Stimulated activated naive CD8-positive, alpha-beta T cell treated with anti-CD3 and anti-CD28 coated beads, Interleukin-15, amount 100 ng/mL, for 72 hours (primary cell): Measurements from ENCODE around the gene B3GNT4.
"Not testable (repeated sequence)": the region's sequence is repeated elsewhere in the genome, so short reads cannot be mapped to it uniquely, and the experiment has no call there.

Experiments used
- ATAC-seq: fragments of 150-1000 bp; cut with Tn5 transposase; 2 replicates; pipeline ENCODE4 v1.10.0; 2021; ENCODE audit warnings: mild to moderate bottlenecking, moderate library complexity
- DNase-seq, 2 donors: peaks; one replicate each; pipeline ENCODE4 v3.0.0; 2021 to 2022
- H3K27ac Mint-ChIP-seq, 2 donors: one replicate each; pipeline ENCODE4 v1.8.0; 2022; ENCODE audit warnings: mild to moderate bottlenecking in 2 of 2, mixed read lengths in 2 of 2, moderate library complexity in 2 of 2
- H3K27me3 Mint-ChIP-seq: one replicate; pipeline ENCODE4 v1.8.0; 2022; ENCODE audit warnings: mixed read lengths
- H3K4me1 Mint-ChIP-seq: one replicate; pipeline ENCODE4 v1.8.0; 2022; ENCODE audit warnings: mild to moderate bottlenecking, mixed read lengths
- H3K4me3 Mint-ChIP-seq, 2 donors: one replicate each; pipeline ENCODE4 v1.8.0; 2022; ENCODE audit warnings: mild to moderate bottlenecking in 2 of 2, mixed read lengths in 2 of 2, moderate library complexity in 1 of 2
- H3K9me3 Mint-ChIP-seq, 2 donors: one replicate each; pipeline ENCODE4 v1.8.0; 2022; ENCODE audit warnings: mixed read lengths in 2 of 2

The B3GNT4 gene

DNA sequence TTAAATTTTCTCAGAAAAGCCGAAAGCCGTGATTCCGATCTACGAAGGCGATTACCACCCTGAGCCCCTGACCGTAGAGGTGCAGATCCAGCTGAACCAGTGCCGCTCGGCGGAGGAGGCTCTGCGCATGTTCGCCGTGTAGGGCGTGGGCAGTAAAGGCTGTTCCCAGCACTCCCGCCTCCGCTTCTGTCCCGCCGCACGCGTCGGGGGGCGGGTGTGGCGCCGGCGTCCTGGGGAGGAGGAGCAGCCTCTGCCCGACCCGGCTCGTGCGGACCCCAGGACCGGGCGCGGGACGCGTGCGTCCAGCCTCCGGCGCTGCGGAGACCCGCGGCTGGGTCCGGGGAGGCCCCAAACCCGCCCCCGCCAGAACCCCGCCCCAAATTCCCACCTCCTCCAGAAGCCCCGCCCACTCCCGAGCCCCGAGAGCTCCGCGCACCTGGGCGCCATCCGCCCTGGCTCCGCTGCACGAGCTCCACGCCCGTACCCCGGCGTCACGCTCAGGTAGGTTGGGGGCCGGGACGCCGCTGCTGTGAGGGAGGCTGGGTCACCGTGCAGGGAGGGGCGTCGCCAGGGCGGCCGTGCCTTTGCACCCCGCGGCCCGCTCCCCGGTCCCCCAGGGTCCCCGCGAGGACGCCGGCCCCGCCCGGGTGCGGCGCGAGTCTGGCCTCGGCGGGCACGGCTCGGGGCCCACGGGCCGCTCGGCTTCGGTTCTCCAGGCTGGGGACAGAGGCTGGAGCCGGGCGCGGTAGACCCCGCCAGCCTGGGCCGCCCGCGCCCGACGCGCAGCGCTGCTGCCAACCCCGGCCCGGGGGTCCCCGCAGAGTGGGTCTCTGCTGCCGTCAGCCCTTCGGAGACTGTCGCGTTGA is at the start of gene B3GNT4:
Gene B3GNT4, plus strand, starts transcription at position 409 of the 866 bp plus-strand sequence. CDS start 910 bp downstream, outside the sequence.
- DNase-seq, result peak; percentile 51
- ATAC-seq, result peak; percentile 76
- peak within 1 kb of the TSS in 1 of 2 donors; percentile 72 for H3K27ac Mint-ChIP-seq
- no peaks in the 10 kb centered on the region for H3K9me3 Mint-ChIP-seq
- peaks cover 28% of the 10 kb centered on the region for H3K4me1 Mint-ChIP-seq
- H3K4me3 Mint-ChIP-seq, result peak within 1 kb of the TSS; percentile 84 to 85
- H3K27me3 Mint-ChIP-seq, result peaks cover 54% of the 10 kb centered on the region

DNA sequence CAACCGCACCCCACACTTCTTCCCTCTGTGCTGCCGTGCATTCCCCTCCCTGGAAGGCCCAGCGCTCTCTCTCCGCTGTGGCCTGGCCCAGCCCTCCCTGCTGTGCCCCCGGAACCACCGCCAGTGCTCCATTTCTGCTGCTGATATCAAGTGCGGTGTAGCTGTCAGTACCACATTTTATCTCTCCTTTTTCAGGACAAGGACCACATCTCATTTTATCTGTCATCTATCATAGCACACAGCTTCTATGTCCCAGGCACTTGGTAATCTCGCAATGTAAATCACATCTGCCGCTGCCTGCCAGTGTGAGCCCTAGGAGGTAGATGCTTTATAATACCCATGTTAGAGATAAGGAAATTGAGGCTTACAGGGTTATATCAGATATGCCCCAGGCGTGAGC is 47.8 kb upstream of the B3GNT4 start:
- H3K9me3 Mint-ChIP-seq, result no peaks in the 10 kb centered on the region
- DNase-seq, result no peak
- no peaks in the 10 kb centered on the region for H3K4me1 Mint-ChIP-seq
- H3K27me3 Mint-ChIP-seq, result no peaks in the 10 kb centered on the region
- ATAC-seq, result no peak
- no peak overlapping the region for H3K4me3 Mint-ChIP-seq
- no peak overlapping the region for H3K27ac Mint-ChIP-seq

DNA sequence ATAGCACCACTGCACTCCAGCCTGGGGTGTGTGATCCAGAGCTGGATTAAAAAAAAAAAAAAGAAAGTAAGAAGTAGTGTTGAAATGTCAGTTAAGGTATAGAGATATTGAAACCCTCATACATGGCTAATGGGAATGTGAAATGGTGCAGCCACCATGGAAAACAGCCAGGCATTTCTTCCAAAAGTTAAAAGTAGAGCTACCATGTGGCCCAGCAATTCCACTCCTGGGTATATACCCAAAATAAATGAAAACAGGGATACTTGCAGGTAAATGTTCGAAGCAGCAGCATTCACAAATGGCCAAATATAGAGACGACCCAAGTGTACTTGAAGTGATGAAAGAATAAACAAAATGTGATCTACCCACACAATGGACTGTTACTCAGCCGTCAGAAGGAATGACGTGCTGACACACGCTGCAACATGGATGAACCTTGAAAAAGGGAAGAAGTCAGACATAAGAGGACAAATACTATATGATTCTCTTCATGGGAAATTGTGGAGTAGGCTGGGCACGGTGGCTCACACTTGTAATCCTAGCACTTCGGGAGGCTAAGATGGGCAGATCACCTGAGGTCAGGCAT is 44.7 kb upstream of the B3GNT4 start:
- H3K4me3 Mint-ChIP-seq, result no peak overlapping the region
- H3K27me3 Mint-ChIP-seq, result no peaks in the 10 kb centered on the region
- H3K27ac Mint-ChIP-seq, result no peak overlapping the region
- peaks cover 24% of the 10 kb centered on the region for H3K4me1 Mint-ChIP-seq
- H3K9me3 Mint-ChIP-seq, result no peaks in the 10 kb centered on the region
- DNase-seq, result no peak
- ATAC-seq, result no peak

DNA sequence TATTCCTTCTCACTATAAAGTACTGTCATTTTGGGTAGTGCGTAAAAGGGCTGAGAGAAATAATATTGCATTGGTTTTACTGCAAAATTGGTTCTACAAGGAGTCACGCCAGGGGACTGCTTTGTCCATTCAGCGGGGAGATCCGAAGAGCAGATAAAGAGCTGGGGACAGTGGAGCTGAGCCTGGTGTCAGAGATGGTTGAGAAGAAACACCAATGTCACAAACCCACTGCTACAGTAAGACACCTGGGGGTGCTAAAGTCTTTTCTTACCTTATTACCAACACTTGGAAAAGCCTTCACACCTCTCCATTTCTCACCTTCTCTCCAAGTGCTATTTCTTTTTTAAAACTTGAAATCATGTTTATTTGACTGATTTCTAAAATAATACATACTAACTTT is 43.6 kb upstream of the B3GNT4 start:
- Mint-ChIP-seq H3K4me1 (peaks cover 24% of the 10 kb centered on the region), H3K27me3 (no peaks in the 10 kb centered on the region), H3K9me3 (no peaks in the 10 kb centered on the region), H3K4me3 (no peak overlapping the region), H3K27ac (no peak overlapping the region)
- ATAC-seq, result no peak
- DNase-seq, result no peak

DNA sequence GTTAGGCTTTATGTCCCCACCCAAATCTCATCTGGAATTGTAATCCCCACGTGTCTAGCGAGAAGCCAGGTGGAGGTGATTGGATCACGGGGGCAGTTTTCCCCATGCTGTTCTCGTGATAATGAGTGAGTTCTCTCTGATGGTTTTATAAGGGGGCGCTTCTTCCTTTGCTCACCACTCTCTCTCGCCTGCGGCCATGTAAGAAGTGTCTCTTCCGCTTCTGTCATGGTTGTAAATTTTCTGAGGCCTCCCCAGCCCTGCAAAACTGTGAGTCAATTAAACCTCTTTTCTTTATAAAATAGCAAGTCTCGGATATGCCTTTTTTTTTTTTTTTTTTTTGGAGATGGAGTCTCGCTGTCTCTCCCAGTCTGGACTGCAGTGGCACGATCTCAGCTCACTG is 42.7 kb upstream of the B3GNT4 start:
- Mint-ChIP-seq H3K4me3 (no peak overlapping the region), H3K27me3 (no peaks in the 10 kb centered on the region), H3K9me3 (no peaks in the 10 kb centered on the region), H3K27ac (no peak overlapping the region), H3K4me1 (peaks cover 24% of the 10 kb centered on the region)
- ATAC-seq (no peak), DNase-seq (no peak)

DNA sequence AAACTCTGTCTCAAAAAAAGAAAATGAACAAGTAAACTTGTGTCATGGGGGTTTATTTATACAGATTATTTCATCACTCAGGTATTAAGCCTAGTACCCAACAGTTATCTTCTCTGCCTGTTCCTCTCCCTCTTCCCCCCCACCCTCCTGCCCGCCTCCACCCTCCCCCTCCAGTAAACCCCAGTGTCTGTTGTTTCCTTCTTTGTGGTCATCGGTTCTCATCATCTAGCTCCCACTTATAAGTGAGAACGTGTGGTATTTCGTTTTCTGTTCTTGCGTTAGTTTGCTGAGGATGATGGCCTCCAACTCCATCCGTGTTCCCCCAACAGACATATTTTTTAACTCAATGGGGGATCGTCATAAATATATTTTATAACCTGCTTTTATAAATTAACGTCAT is 41.8 kb upstream of the B3GNT4 start:
- Mint-ChIP-seq H3K27me3 (no peaks in the 10 kb centered on the region), H3K4me1 (peaks cover 29% of the 10 kb centered on the region), H3K27ac (peak overlapping the region in 1 of 2 donors; percentile 89), H3K4me3 (peak overlapping the region; percentile 54 to 62), H3K9me3 (no peaks in the 10 kb centered on the region)
- ATAC-seq (peak; percentile 66), DNase-seq (peak in 1 of 2 donors; percentile 36)

DNA sequence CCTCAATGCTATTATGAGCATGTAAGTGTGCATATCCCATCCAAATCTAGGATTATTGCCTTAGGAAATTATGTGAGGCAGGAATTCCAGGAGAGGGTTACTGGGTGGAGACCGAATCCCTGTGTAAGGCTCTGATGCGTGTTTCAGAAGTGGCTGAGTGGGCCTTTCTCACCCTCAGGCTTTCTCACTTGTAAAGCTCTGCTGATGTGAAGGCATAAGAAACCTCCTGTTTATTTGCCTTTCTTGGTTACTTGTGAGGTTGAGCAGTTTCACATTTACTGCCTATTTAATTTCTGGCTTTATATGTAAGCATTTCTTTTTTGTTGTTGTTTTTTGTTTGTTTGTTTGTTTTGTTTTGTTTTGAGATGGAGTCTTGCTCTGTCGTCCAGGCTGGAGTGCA is 40.5 kb upstream of the B3GNT4 start:
- peaks cover 34% of the 10 kb centered on the region for H3K4me1 Mint-ChIP-seq
- no peaks in the 10 kb centered on the region for H3K9me3 Mint-ChIP-seq
- H3K4me3 Mint-ChIP-seq, result no peak overlapping the region
- DNase-seq (no peak), ATAC-seq (no peak)
- no peaks in the 10 kb centered on the region for H3K27me3 Mint-ChIP-seq
- H3K27ac Mint-ChIP-seq, result no peak overlapping the region

DNA sequence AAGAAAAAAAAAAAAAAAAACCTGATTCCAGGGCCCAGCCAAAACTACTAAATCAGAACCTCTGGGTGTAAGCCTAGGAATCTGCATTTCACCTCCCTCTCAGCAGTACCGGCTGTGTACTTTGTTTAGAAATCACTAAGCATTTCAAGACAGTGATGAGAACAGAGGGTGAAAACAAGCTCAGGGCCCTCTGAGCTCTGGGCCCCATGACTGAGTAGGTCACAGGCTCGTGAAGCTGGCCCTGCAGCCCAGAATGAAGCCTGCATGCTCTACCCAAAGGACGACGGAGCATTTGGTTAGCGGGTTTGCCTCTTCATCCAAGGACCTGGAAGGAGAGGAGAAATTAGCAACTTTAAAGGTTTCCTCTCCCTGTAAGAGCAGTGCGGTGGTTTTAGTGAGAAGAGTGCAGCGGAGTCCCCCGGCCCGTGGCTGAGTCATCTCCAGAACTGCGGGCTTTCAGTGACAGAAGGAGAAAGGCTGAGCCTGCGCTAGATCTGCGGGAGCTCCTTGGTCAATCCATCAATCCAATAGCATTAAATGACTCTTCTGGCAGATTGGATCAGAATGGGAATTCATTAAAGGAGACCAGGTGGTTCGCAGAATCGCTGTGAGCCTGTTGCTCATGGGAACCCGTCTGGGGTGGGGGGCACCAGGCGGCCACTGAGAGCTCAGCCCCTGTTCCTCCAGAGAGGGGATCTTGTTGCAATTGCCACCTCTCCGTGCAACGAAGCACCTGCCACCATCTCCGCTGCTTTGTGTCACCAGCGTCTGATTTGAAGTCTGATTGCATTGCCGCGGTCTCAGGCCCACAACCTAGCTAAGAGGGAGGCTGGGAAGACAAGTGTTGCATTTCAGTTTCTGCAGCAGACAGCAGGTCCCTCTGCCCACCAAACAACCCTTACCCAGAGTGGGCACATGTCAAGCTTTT is 36.8 kb upstream of the B3GNT4 start:
- ATAC-seq (peak; percentile 91), DNase-seq (peak; percentile 21 to 61)
- Mint-ChIP-seq H3K9me3 (no peaks in the 10 kb centered on the region), H3K4me3 (no peak overlapping the region), H3K27me3 (no peaks in the 10 kb centered on the region), H3K27ac (no peak overlapping the region), H3K4me1 (peaks cover 29% of the 10 kb centered on the region)

DNA sequence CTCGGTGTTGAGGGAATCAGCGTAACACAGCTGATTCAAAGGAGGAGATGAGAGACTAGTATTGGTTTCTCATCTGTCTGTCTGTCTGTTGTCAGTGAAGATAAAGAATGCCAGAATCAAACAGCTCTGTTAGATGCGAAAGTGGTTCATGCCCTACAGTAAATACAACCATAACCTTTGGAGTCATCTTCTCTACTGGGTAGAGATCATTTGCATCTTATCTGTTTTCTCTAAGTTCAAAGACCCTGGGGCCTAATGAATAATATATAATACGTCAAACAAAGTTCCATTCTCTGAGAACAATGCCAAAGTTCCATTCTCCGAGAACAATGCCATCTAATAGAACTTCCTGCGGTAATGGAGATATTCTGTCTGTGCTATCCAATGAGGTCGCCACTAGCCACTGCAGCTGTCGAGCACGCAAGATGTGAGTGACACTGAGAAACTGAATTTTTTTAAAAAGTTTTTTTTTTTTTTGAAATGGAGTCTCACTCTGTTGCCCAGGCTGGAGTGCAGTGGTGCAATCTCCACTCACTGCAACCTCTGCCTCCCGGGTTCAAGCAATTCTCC is 36.1 kb upstream of the B3GNT4 start:
- no peak for ATAC-seq

DNA sequence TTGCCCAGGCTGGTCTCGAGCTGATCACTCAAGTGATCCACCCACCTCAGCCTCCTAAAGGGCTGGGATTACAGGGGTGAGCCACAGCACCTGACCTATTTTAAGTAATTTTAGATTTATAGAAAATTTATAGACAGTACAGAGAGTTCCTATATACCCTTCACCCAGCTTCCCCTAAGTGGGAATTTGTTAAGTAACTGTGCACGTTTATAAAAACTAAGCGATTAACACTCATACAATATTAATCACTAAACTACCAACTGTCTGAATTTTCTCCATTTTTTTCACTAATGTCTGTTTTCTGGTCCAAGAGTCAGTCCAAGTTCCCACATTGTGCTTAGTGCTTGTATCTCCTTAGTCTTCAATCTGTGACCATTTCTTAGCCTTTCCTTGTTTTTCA is 35.0 kb upstream of the B3GNT4 start:
- Mint-ChIP-seq H3K27me3 (no peaks in the 10 kb centered on the region), H3K4me1 (peaks cover 11% of the 10 kb centered on the region), H3K9me3 (no peaks in the 10 kb centered on the region), H3K4me3 (no peak overlapping the region), H3K27ac (no peak overlapping the region)
- DNase-seq, result no peak
- no peak for ATAC-seq

More for the DNA sequence above, 36.1 kb upstream of the B3GNT4 start:
- H3K9me3 Mint-ChIP-seq, result no peaks in the 10 kb centered on the region
- no peaks in the 10 kb centered on the region for H3K27me3 Mint-ChIP-seq
- no peak overlapping the region for H3K4me3 Mint-ChIP-seq
- no peak for DNase-seq
- H3K4me1 Mint-ChIP-seq, result peaks cover 21% of the 10 kb centered on the region
- H3K27ac Mint-ChIP-seq, result no peak overlapping the region

DNA sequence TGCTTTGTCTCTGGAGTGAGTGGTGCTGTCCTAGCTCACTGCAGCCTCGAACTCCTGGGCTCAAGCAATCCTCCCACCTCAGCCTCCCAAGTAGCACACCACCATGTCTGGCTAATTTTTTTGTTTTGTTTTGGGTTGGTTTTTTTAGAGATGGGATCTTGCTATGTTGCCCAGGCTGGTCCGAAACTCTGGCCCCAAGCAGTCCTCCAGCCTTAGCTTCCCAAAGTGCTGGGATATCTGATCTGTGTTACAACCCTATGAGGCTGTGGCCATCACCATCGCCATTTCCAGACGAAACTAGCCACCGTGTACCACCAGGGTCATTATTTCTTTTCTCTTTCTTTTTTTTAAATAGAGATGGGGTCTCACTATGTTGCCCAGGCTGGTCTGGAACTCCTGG is 32.1 kb upstream of the B3GNT4 start:
- Mint-ChIP-seq H3K27ac (no peak overlapping the region), H3K4me3 (no peak overlapping the region), H3K9me3 (no peaks in the 10 kb centered on the region), H3K4me1 (peaks cover 8% of the 10 kb centered on the region), H3K27me3 (no peaks in the 10 kb centered on the region)
- ATAC-seq, result no peak
- DNase-seq, result no peak

DNA sequence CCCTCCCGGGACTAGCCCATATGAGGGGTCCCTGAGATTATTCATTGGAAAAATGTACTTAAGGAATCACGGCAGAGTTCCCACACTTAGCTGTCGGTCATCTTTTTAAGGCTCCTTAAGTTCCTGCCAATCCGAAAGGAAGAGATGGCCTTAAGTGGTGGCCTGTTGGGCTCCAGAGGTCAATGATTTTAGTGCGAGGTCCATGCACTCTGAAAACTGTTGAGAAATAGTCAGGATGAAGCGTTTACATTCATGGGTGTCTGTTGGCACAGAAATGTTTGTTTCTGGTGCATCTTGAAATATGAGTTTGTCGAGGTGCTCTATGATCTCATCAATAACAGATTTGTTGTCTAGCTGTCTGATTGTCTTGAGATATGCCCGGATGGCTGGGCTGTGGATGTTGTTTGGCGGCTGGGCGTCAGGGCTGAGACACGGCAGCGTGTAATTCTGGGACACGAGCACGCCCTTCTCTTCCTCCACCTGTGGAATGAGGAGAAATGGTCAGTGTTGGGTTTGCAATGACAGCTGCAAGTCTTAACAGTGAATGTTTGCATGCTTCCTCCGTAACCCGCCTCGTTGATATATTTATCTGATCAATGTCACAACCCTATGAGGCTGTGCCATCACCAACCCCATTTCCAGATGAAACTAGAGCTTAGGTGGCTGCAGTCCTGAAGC is 31.1 kb upstream of the B3GNT4 start:
- Mint-ChIP-seq H3K27ac (no peak overlapping the region), H3K9me3 (no peaks in the 10 kb centered on the region), H3K4me3 (no peak overlapping the region), H3K27me3 (no peaks in the 10 kb centered on the region), H3K4me1 (no peaks in the 10 kb centered on the region)
- no peak for DNase-seq
- no peak for ATAC-seq

DNA sequence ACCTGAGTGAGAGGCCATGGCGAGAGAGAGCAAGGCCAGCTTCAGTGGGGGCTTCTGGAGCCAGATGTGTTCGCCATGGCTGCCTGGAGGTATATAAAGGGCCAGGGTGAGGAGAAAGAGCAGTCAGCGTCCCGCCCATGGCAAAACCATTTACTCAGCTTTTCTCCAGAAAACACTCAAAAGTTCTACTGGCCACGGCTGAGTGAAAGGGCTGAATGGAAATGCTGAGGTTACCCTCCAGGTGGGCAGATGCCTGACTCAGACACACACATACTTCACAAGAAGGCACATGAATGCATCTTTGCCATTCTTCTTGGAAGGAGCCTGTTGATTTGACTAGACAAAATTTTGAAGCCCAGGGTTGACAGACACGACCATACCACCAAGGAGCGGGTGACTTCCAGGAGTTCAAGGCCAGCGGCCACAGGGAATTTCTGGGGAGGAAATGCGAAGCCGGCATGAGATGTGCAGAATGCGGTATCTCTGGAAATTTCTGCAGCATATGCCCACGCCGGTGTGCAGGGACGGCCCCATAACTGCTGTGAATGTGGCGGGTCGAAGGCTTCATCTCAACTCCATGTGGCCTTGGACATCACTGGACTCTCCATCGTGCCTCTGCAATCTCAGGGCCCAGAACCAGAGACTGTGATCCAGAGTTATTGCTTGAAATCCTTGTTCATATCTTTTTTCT is 29.2 kb upstream of the B3GNT4 start, which contains the start of gene IL31:
Gene IL31, minus strand, starts transcription at position 67 of the 691 bp plus-strand sequence. Its CDS starts 49 bp downstream, at position 18.
- ATAC-seq, result no peak
- H3K4me1 Mint-ChIP-seq, result no peaks in the 10 kb centered on the region
- H3K27me3 Mint-ChIP-seq, result peaks cover 3% of the 10 kb centered on the region
- DNase-seq, result no peak
- H3K9me3 Mint-ChIP-seq, result no peaks in the 10 kb centered on the region
- H3K4me3 Mint-ChIP-seq, result no peak within 1 kb of the TSS
- no peak within 1 kb of the TSS for H3K27ac Mint-ChIP-seq

DNA sequence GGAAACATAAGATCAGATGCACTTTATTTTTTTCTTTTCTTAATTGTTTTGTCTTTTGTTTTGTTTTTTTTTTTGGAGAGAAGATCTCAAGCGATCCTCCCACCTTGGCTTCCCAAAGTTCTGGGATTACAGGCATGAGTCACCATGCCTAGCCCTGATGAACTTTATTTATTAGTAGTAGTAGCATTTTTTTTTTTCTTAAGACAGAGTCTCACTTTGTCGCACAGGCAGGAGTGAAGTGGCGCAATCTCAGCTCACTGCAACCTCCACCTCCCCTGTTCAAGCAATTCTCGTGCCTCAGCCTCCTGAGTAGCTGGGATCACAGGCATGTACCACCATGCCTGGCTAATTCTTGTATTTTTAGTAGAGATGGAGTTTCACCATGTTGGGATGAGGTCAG is 27.0 kb upstream of the B3GNT4 start:
- H3K4me3 Mint-ChIP-seq, DNase-seq, H3K27ac Mint-ChIP-seq, H3K27me3 Mint-ChIP-seq, H3K9me3 Mint-ChIP-seq, ATAC-seq, H3K4me1 Mint-ChIP-seq: not testable (repeated sequence)
